Frontal cortex (tissue), 4 donors: ENCODE data around the gene TOMM20. TPM values are rescaled to one million over a fixed set of nuclear protein-coding genes. Genes with fewer than 3 reads are reported as not detected.
"Not testable (repeated sequence)": the region's sequence is repeated elsewhere in the genome, so short reads cannot be mapped to it uniquely, and the experiment has no call there.

Experiments
- DNase-seq, 2 donors: peaks; one replicate each; pipeline ENCODE4 v3.0.0; 2012; ENCODE audit warnings: low spot score in 2 of 2
- FAIRE-seq: peaks from 2 replicates; lab custom pipeline; 2012; peaks lifted over from hg19 to GRCh38; lab: Jason Lieb, UNC
- total RNA-seq: library from RNA; depleted of rRNA; stranded (reverse); fragments of >200 nt; gene quantifications from one replicate; pipeline ENCODE4 v1.2.3, GENCODE V29; 2014
- donor health status: control.
- donor health status: control.
- donor health status: control.

TOMM20 gene
- total RNA-seq = 205 TPM

DNA sequence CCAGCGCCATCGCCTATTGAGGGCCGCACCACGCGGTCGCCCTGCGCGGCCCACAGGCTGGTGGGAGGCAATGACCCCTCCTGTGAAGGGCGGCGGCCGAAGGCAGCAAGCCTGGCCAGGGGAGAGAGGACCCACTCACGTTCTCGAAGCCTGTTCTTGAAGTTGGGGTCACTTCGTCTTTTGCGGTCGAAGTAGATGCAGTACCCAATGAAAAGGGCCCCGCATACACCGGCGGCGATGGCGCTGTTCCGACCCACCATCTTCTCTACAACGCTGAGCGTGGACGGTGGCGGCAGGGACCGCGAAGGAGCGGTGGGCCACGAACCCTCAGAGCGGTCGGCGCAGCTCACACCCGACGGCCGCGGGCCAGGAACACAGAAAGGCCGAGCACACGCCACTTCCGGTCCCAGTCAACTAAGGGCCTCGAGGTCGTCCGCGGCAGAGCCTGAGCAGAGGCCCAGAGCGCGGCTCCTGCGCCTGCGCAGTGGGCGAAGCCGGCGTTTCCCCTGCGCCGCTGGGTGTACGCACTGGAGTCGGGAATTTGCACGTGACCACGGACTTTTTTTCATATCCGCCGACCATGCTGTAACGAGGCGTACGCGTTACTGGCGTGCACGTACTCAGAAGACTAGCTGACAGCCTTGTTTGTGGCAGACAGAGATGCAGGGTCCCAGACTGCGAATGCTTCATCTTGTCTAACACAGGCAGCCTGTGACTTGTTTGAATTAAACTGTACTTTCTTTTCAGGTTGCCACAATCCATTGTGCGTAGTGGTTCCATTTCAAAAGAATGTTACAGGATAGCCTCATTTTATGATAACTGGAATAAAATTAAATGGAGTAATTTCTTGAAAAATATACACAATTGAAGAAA is at the start of gene TOMM20:
Gene TOMM20, minus strand, starts transcription at position 382 of the 873 bp plus-strand sequence. Its CDS starts 122 bp downstream, at position 260.
- DNase-seq (peak; percentile 91 to 93), FAIRE-seq (no peak)

DNA sequence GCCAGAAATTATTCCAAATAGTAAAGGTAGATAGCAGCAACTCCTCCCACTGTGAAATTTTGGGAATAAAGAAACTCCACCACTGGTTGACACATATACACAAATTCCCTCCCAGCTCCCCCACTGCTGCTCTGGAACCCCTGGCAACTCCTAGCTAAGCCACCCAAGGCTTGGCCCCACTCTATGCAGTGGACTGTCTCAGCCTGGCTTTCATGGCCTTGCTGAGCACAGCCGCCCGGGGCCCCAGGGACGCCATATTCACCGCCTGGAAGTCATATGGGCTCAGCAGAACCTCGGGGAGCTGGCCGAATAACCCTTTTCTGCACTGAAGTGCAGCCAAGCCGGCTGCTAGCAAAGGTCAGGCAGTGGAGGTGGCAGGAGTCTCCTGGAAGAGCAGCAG is 47.8 kb upstream of the TOMM20 start:
- DNase-seq (no peak), FAIRE-seq (no peak)

DNA sequence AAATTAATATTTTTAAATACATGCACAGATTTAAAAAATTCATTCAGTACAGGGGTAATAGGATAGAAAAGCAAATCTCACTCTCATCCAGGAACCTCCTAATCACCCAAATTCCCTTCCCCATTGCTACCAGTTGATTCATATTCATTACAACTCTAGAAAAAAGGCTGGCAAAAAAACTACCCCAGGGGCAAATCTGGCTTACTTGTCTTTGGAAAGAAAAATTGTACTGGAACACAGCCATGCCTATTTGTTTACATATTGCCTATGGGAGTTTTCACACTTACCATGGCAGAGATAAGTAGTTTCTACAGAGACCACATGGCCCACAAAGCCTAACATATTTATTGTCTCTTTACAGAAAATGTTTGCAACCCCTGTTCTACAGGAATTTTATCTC is 41.3 kb upstream of the TOMM20 start:
- FAIRE-seq (no peak), DNase-seq (no peak)

DNA sequence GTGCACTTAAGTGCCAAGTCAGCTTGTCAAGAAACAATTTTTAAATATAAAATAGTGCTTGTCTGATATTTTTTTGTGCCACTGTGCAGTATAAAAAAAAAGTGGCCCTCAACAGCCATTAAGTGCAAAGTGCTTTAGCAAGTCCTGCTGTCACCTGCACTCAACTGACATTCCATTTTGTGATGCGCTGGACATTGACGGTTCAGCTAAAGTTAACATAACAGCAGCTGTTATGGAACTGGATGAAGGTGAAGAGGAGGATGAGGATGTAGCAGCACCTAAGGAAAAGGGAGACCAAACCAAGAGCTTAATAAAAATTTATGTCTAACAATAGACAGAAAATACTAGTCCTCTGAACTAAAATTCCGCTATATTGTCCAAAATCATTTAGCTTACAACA is 39.7 kb upstream of the TOMM20 start:
- no peak for FAIRE-seq

DNA sequence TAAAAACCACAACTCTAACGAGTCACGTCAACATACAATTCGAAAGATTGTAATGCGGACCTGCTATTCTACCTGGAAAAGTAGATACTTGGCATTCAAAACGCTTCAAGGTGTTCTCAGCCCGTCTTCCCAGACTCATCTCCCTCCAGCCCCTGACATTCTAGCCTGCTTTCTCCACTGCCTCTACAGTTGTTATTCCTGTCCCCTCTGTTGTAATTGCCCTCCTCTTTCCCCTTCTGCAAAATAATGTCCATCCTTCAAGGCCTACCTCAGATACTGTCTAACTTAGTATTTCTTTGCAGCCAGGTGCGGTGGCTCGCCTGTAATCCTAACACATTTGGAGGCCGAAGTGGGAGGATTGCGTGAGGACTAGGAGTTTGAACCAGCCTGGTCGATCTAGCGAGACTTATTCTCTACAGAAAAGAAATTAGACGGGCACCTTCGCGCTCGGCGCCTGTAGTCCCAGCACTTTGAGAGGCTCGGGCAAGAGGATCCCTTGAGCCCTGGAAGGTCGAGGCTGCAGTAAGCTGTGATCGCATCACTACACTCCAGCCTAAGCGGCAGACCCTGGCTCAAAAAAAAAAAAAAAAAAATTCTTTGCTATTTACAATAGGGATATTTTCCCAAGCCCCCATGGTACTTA is 33.2 kb upstream of the TOMM20 start:
- DNase-seq (no peak), FAIRE-seq (no peak)

More for the DNA sequence above, 39.7 kb upstream of the TOMM20 start:
- no peak for DNase-seq

DNA sequence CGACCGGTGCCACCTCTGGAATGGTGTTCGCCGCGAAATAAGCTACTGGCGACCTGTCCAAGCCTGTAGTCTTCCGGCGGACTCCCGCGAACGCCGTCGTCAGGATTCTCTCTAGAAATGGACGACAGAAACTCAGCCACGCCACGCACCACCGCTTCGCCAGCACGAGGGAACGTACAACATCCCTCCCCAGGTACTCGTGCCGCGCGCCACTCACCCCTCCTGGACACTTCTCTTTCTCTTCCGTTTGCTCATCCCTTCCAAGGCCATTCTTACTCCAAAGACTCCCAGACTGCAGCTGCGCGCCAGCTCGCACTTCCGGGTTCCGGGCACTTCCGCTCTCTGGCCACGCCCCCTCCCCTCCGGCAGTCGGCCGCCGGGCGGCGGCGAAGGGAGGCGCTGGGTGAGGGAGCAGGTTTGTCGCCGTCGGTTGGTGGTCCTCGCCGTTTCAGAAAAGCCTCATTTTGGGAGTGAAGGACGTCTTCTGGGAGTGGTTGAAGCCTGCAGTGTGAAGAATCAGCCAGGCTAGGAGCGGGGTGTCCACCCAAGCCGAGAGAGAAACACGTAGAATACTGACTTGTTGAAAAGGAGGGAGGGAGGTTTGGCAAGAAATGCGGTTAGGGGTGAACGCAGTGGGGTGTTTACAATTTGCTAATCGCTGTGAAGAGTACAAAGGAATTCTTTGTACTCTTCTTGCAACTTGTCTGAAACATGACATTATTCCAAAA is 32.5 kb upstream of the TOMM20 start, which contains the start of gene RBM34:
Gene RBM34, minus strand, starts transcription at position 294 of the 728 bp plus-strand sequence. Its CDS starts 24 bp downstream, at position 270.
- FAIRE-seq = no peak
- DNase-seq = peak; percentile 79 to 89

DNA sequence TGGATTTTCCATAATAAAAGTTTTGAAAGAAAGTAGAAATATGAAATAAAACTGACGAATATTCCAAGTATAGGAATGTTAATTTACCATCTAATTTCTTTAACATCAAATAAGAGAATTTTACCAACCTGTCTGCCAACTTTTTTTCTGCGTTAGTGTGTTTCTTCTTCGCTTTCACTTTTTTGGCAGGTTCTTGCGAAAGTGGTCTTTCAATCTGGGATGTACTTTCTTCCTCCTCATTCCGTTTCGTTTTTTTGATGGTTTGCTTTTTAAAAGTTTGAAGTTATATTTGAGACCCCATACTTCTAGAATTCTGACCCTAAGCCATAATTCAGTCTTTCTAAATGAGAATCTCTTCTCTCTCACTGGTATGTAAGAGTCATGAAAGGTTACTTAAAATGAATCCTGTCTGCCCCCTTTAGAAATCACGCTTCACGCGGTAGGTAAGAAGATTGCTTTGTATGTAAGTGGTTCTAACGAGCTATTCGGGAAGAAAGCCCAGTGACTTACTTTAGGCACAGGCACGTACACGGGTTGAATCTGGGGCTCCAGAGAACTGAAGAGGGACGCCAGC is 31.8 kb upstream of the TOMM20 start:
- no peak for FAIRE-seq
- DNase-seq = no peak

DNA sequence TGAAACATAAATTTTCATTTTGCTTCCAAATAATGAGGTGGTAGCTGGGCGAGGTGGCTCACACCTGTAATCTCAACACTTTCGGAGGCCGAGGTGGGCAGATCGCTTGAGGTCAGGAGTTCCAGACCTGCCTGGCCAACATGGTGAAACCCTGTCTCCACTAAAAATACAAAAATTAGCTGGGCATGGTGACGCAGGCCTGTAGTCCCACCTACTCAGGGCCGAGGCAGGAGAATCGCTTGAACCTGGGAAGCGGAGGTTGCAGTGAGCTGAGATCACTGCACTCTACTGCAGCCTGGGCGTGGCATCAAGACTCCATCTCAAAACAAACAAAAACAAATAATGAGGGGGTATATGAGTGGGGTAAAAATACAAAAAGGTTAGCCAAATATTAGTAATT is 31.3 kb upstream of the TOMM20 start:
- DNase-seq, FAIRE-seq: not testable (repeated sequence)

DNA sequence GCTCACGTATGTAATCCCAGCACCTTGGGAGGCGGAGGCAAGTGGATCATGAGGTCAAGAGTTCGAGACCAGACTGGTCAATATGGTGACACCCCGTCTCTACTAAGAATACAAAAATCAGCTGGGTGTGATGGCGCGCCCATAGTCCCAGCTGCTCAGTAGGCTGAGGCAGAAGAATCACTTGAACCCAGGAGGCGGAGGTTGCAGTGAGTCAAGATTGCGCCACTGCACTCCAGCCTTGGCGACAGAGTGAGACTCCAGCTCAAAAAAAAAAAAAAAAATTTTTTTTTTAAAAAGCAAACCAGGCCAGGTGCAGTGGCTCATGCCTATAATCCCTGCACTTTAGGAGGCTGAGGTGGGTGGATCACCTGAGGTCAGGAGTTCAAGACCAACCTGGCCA is 30.6 kb upstream of the TOMM20 start:
- not testable (repeated sequence) for FAIRE-seq, DNase-seq

DNA sequence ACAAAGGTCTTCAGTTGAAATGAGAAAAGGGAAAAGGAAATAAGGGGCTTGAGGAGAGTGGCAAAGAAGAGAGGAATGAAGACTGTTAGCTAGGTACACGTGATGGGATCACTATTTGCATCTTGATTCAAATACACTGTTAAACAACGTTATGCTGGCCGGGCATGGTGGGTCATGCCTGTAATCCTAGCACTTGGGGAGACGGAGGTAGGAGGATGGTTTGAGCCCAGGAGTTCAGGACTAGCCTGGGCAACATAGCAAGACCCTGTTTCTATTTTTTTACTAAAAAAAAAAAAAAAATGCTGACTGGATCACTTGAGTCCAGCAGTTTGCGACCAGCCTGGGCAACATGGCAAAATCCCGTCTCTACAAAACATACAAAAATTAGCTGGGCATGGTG is 30.0 kb upstream of the TOMM20 start:
- no peak for DNase-seq
- FAIRE-seq = no peak

DNA sequence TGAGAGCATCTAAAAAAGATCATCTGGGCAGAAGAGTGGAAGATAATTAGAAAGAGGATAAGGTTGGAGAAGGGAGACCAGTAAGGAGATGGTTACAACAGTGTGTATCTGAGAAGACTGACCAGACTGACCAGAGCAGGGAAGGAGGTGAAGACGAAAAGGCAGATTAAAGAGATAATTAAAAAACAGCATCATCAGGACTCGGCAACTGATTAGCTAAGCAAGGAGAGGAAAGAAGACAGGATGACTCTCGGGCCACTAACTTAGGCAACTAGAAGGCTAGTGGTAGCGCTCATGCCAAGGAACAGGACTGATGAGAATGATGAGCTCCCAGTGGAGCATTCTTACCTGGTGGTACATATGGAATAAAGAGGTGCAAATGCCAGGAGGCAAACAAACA is 28.5 kb upstream of the TOMM20 start:
- DNase-seq = no peak
- no peak for FAIRE-seq

DNA sequence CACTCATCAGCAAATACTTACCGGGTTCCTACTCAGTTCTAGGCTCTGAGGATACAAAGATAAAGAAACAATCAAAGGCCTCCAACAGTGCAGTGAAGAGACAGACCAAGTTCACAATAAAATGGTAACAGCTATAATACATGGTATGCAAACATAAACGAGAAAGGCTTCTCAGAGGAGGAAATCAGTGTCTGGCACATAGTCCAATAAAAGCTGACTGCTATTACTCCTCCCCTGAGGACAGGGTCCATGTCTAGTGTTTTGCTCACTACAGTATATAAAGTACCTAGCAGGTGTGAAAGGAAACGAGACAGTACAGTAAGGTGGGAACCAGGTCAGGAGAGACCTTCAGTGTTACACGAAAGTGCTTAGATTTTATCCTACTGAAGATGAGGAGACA is 28.1 kb upstream of the TOMM20 start:
- FAIRE-seq = no peak

DNA sequence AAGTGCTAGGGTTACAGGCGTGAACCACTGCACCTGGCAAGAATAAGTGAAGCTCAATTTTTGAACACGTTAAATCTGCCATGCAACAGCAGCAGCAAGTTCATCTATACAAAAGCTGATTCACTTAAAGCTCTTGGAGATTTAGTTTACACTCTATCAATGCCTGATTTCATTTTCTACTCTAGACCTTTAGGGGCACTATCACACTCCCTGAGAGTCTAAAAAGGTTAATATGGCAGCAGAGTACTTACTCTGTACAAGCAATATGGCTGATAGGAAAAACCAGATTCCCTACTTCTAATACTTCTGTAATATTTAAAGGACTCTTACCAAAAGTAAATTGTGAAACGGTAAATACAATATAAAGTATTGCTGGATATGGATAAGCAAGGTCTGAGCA is 27.6 kb upstream of the TOMM20 start:
- DNase-seq = no peak
- no peak for FAIRE-seq

More for the DNA sequence above, 28.1 kb upstream of the TOMM20 start:
- DNase-seq = no peak

DNA sequence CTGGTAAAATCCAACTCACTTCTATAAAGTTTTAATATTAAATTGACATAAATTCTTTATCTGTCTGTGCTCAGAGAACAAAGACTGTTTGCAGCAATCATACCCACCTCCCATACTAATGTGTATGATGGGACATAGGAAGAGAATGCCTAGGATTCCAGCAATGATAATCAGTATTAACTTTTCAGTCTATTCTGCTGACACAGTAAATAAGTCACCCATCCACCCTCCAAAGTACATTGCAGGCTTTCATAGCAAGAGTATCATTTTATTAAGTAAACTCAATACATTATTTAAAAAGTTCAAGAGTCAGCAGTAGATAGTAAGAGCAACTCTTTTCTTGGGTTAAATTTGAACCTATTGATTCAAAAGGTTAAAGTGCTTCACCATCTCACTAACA is 23.6 kb upstream of the TOMM20 start:
- no peak for FAIRE-seq
- DNase-seq = no peak

DNA sequence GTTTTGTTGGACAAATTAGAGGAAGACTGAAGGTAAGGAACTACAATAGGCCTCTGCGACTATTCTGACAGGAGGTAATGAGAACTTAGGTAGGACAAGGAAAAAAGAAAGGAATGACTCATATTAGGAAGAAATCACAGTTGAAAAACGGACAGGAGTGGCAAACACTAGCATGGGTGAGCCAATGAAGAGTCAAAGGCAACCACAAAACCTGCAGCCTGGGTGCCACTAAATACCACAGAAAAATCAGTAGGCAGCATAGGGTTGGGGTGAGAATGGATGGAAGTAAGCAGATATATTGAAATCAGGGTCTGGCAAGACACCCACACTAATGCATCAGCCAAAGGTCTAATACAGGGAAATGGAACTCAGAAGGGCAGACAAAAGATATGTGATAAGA is 22.4 kb upstream of the TOMM20 start:
- DNase-seq (no peak), FAIRE-seq (no peak)

DNA sequence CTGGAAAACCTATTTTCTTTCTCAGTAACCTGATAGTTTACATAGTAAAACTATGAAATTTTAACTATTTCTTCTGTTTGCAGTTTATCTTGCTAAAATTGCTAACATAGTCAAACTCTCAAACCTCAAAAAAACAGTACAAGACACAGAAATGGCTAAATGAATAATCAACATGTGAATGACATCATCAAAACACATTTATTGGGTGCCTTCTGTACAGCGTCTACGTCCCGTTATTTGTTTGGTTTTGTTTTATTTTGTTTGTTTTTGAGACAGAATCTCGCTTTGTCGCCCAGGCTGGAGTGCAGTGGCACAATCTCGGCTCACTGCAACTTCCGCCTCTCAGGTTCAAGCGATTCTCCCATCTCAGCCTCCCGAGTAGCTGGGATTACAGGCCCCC is 21.2 kb upstream of the TOMM20 start:
- DNase-seq (no peak), FAIRE-seq (no peak)

DNA sequence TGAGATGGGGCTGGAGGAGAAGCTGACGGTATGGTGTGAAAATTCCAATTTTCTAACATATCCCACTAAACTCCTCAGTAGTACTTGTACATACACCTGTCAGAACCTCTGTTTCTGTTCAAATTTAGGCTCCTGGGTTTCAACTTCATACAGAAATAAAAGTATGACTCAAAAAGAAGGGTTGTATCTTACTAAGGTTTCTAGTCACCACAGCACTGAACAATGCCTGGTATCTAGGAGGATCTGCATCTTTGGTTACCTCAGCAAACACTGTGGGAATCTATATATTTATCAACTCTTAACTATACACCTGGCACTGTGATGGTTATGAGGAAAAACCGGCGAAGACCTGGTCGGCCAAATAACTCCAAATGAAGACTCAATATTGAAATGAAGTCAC is 18.6 kb upstream of the TOMM20 start:
- FAIRE-seq = no peak

DNA sequence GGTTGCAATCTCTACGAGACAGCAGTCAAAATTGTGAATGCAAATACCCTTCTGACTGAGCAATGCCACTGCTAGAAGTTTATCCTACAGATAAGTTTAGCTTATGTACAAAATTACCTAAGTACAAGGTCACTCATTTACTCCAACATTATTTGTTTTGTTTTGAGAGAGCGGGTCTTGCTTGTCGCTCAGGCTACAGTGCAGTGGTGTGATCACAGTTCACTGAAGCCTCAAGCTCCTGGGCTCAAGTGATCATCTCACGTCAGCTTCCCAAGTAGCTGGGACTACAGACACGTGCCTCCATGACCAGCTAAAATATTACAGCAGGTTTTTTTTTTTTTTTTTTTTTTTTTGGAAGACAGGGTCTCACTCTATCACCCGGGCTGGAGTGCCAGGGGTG is 17.0 kb upstream of the TOMM20 start:
- no peak for DNase-seq
- no peak for FAIRE-seq

More for the DNA sequence above, 18.6 kb upstream of the TOMM20 start:
- no peak for DNase-seq

DNA sequence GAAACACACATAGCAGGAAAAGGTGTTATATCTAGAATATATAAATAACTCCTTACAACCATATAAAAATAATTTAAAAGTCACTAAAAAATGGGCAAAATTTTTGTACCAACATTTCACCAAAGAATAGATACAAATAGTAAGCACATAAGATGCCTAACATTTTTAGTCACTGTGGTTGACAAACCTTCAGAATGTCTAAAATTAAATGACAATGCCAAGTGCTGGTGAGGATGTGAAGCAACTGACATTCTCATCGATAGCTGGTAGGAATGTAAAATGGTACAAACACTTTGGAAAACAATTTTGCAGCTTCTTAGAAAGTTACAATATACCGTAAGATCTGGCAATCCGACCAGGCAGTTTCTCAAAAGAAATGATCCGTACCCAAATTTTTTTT is 14.4 kb upstream of the TOMM20 start:
- DNase-seq = no peak
- FAIRE-seq = no peak

DNA sequence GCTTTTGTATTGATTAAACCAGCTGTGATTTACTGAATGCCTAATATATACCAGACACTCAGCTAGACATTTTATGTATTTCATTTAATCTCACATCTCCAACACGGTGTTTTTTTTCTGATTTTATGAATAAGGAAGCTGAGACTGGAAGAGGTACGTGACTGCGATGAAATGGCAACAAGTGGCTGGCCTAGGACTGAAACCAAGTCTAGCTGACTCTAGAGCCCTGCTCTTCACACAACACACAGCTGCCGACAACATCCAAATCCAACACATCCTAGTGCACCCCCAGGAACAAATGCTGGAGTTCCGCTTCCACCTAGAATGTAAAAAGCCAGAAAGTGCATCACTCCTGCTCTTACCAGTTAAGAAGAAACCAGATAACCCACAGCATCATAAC is 10.7 kb upstream of the TOMM20 start:
- DNase-seq (no peak), FAIRE-seq (no peak)
